Fibroblast of lung (primary cell): ENCODE data around the gene VCPKMT. TPM values are rescaled to one million over a fixed set of nuclear protein-coding genes. Genes with fewer than 3 reads are reported as not detected.

ENCODE experiments used
- DNase-seq, 2 donors: peaks; one replicate each; pipeline versions ENCODE4 v3.0.0 to v3.0.0-alpha.2; 2010; ENCODE audit warnings: low read depth in 2 of 2
- H2AFZ ChIP-seq: 2 replicates; pipeline ENCODE4 v1.5.1; 2012; ENCODE audit warnings: low read length, control low read depth, inconsistent platforms
- H3K27ac ChIP-seq: 2 replicates; pipeline ENCODE4 v1.5.1; 2011; ENCODE audit warnings: low read length, control low read depth; ENCODE audit not compliant: insufficient read depth
- H3K27me3 ChIP-seq: 2 replicates; pipeline ENCODE4 v1.5.1; 2011; ENCODE audit warnings: mild to moderate bottlenecking, low read length; ENCODE audit not compliant: control insufficient read depth, insufficient read depth
- H3K36me3 ChIP-seq: 2 replicates; pipeline ENCODE4 v1.5.1; 2011; ENCODE audit warnings: low read length; ENCODE audit not compliant: control insufficient read depth, insufficient read depth
- H3K4me1 ChIP-seq: 2 replicates; pipeline ENCODE4 v1.5.1; 2011; ENCODE audit warnings: low read length; ENCODE audit not compliant: control insufficient read depth, insufficient read depth; ENCODE audit errors: extremely low read depth
- H3K4me2 ChIP-seq: 2 replicates; pipeline ENCODE4 v1.5.1; 2011; ENCODE audit warnings: low read length, control low read depth; ENCODE audit not compliant: insufficient read depth; ENCODE audit errors: extremely low read depth
- H3K4me3 ChIP-seq, 4 experiments: fragments of 200-600 bp in 1 of 4; sonication (generic) in 1 of 4; replicated peaks in 1 of 4; 2 replicates each; pipeline ENCODE4 v1.5.1; 2011 to 2016; ENCODE audit warnings: low read length in 4 of 4, low read depth in 3 of 4, mild to moderate bottlenecking in 3 of 4, control low read depth in 2 of 4, inconsistent platforms in 1 of 4, mixed read lengths in 1 of 4; ENCODE audit not compliant: insufficient read depth in 1 of 4; ENCODE audit errors: control extremely low read depth in 1 of 4
- H3K79me2 ChIP-seq: 2 replicates; pipeline ENCODE4 v1.5.1; 2012; ENCODE audit warnings: mild to moderate bottlenecking, low read length, inconsistent platforms; ENCODE audit not compliant: control insufficient read depth, insufficient read depth
- H3K9ac ChIP-seq: 2 replicates; pipeline ENCODE4 v1.5.1; 2011; ENCODE audit warnings: mild to moderate bottlenecking, low read length, control low read depth; ENCODE audit not compliant: insufficient read depth
- H3K9me3 ChIP-seq: 2 replicates; pipeline ENCODE4 v1.5.1; 2012; ENCODE audit warnings: low read depth, low read length; ENCODE audit not compliant: control insufficient read depth, insufficient read depth
- H4K20me1 ChIP-seq: 2 replicates; pipeline ENCODE4 v1.5.1; 2011; ENCODE audit warnings: low read length; ENCODE audit not compliant: control insufficient read depth, insufficient read depth; ENCODE audit errors: extremely low read depth
- EZH2 ChIP-seq: IDR thresholded peaks from 2 replicates; pipeline ENCODE4 v1.5.1; 2012; ENCODE audit warnings: low read length, control low read depth, mild to moderate bottlenecking; ENCODE audit errors: missing control alignments
- polyA plus RNA-seq, 2 donors: library from polyadenylated mRNA; depleted of rRNA in 1 of 2; stranded (reverse) in 1 of 2; unstranded in 1 of 2; fragments of >200 nt; gene quantifications; 2 replicates each; pipeline ENCODE4 v1.2.1, GENCODE V29; 2011 to 2012; ENCODE audit warnings: missing spikeins in 1 of 2
- total RNA-seq: library from RNA; depleted of rRNA; stranded (reverse); fragments of >200 nt; gene quantifications from 2 replicates; pipeline ENCODE4 v1.2.1, GENCODE V29; 2014
- TF ChIP-seq, protein P1 (sequence below), 2 donors: IDR thresholded peaks in 1 of 2; conservative IDR thresholded peaks in 1 of 2; 1 replicate in 1 of 2; 2 replicates in 1 of 2; pipeline ENCODE4 v1.5.1; 2011 to 2012; ENCODE audit warnings: low read length in 2 of 2, control low read depth in 1 of 2, inconsistent platforms in 1 of 2, low read depth in 1 of 2, mild to moderate bottlenecking in 1 of 2

VCPKMT gene
- total and polyA plus RNA-seq, 2 donors (not counting 1 experiment from before 2014, with no cell fraction given): 3.6 to 5.3 TPM

DNA sequence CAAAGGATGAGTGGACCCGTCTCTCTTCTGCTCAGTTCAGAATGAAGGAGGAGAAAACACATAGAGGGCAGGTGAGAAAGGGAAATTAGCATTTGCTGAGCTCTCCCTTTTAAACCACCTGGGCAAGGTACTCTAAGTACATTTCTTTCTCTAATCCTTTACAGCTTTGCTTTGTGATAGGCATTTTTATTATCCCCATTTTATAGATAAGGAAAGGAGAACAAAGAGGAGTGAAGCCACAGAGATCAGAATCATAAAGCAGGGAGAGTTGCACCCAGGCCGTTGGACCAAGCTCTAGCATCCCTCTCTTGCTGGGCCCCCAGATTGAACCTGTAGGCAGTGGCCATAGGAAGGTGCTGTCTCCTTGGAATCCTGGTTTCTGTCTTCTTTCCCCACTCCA, 47.0 kb downstream of the VCPKMT start:
- no peak overlapping the region for H2AFZ ChIP-seq
- no peaks in the 10 kb centered on the region for H3K27me3 ChIP-seq
- no peaks in the 10 kb centered on the region for H3K36me3 ChIP-seq
- no peak for TF ChIP-seq EZH2
- TF ChIP-seq, protein P1, sequence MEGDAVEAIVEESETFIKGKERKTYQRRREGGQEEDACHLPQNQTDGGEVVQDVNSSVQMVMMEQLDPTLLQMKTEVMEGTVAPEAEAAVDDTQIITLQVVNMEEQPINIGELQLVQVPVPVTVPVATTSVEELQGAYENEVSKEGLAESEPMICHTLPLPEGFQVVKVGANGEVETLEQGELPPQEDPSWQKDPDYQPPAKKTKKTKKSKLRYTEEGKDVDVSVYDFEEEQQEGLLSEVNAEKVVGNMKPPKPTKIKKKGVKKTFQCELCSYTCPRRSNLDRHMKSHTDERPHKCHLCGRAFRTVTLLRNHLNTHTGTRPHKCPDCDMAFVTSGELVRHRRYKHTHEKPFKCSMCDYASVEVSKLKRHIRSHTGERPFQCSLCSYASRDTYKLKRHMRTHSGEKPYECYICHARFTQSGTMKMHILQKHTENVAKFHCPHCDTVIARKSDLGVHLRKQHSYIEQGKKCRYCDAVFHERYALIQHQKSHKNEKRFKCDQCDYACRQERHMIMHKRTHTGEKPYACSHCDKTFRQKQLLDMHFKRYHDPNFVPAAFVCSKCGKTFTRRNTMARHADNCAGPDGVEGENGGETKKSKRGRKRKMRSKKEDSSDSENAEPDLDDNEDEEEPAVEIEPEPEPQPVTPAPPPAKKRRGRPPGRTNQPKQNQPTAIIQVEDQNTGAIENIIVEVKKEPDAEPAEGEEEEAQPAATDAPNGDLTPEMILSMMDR (conservative IDR thresholded peaks at IDR 0.05 in 1 of 2, IDR thresholded peaks at IDR 0.05 in 1 of 2; ENCODE audit: low read depth in 1 of 2, low read length in 2 of 2): no peak
- H4K20me1 ChIP-seq: no peaks in the 10 kb centered on the region
- no peak overlapping the region for H3K9ac ChIP-seq
- H3K9me3 ChIP-seq: no peaks in the 10 kb centered on the region
- no peak overlapping the region for H3K27ac ChIP-seq
- no peaks in the 10 kb centered on the region for H3K79me2 ChIP-seq
- no peak overlapping the region for H3K4me3 ChIP-seq
- DNase-seq: no peak
- no peaks in the 10 kb centered on the region for H3K4me1 ChIP-seq
- H3K4me2 ChIP-seq: no peak overlapping the region

GRCh38 chr14:50068496-50068895, 47.9 kb downstream of the VCPKMT start:
- Histone ChIP-seq H3K4me2 (no peak overlapping the region), H3K4me3 (no peak overlapping the region), H4K20me1 (no peaks in the 10 kb centered on the region), H2AFZ (no peak overlapping the region), H3K4me1 (no peaks in the 10 kb centered on the region), H3K9me3 (no peaks in the 10 kb centered on the region), H3K9ac (no peak overlapping the region), H3K36me3 (no peaks in the 10 kb centered on the region), H3K79me2 (no peaks in the 10 kb centered on the region), H3K27ac (no peak overlapping the region), H3K27me3 (no peaks in the 10 kb centered on the region)
- TF ChIP-seq, protein P1 (conservative IDR thresholded peaks at IDR 0.05 in 1 of 2, IDR thresholded peaks at IDR 0.05 in 1 of 2; ENCODE audit: low read depth in 1 of 2, low read length in 2 of 2): no peak
- TF ChIP-seq EZH2: no peak
- no peak for DNase-seq

GRCh38 chr14:50067723-50068495, 48.5 kb downstream of the VCPKMT start:
- no peak overlapping the region for H2AFZ ChIP-seq
- H3K27ac ChIP-seq: no peak overlapping the region
- H3K4me3 ChIP-seq: no peak overlapping the region
- DNase-seq: peak; percentile 47 to 89
- no peak for TF ChIP-seq EZH2
- TF ChIP-seq, protein P1 (conservative IDR thresholded peaks at IDR 0.05 in 1 of 2, IDR thresholded peaks at IDR 0.05 in 1 of 2; ENCODE audit: low read depth in 1 of 2, low read length in 2 of 2): no peak
- no peaks in the 10 kb centered on the region for H3K27me3 ChIP-seq
- no peak overlapping the region for H3K9ac ChIP-seq
- no peak overlapping the region for H3K4me2 ChIP-seq
- no peaks in the 10 kb centered on the region for H3K36me3 ChIP-seq
- H3K79me2 ChIP-seq: no peaks in the 10 kb centered on the region
- H3K4me1 ChIP-seq: no peaks in the 10 kb centered on the region
- H3K9me3 ChIP-seq: no peaks in the 10 kb centered on the region
- H4K20me1 ChIP-seq: no peaks in the 10 kb centered on the region
